ENCODE results near the gene PEMT.

GRCh38 chr17:17605729-17606088, 14.2 kb upstream of the PEMT start:
- TF ChIP-seq CTCF (IDR thresholded peaks at IDR 0.05; ENCODE audit: insufficient read depth, low read length, poor library complexity, severe bottlenecking) (no peak), EZH2phosphoT487 (conservative IDR thresholded peaks at IDR 0.05; ENCODE audit: low read length) (no peak)

Measured in SU-DHL-6 (cell line).